ENCODE data around the gene CRTC1. TPM values are rescaled to one million over a fixed set of nuclear protein-coding genes. Genes with fewer than 3 reads are reported as not detected.
A peak's percentile ranks its signal among the peaks of the same experiment; 100 is the strongest.

The CRTC1 gene
- total and polyA plus RNA-seq, 9 of the 15 experiments (the other 6 are each of a cell fraction or from before 2014, with no cell fraction given) = 0.25 to 3.8 (median 1.2) TPM; not detected in 2

- TF ChIP-seq BACH1 (tag; IDR thresholded peaks at IDR 0.05) = no peak
- ATAC-seq (no peak), FAIRE-seq (no peak), DNase-seq (ENCODE audit: extremely low read depth in 1 of 4, low spot score in 3 of 4) (no peak)
- H2AFZ ChIP-seq (ENCODE audit: low read depth, low read length) = no peak overlapping the region
- peaks cover 2% of the 10 kb centered on the region for H3K9me1 ChIP-seq (ENCODE audit: control insufficient read depth, insufficient read depth, low read length)
- no peaks in the 10 kb centered on the region for H3K79me2 ChIP-seq (ENCODE audit: control insufficient read depth, insufficient read depth, low read length)
- H3K9me3 ChIP-seq (replicated peaks; ENCODE audit: control insufficient read depth, insufficient read depth, low read depth, low read length) = no peaks in the 10 kb centered on the region
- peaks cover 10% of the 10 kb centered on the region; the same call in 1 of the 2 replicates for H4K20me1 ChIP-seq (replicated peaks; ENCODE audit: control insufficient read depth, insufficient read depth, low read length)
- intact Hi-C loops (cut with micrococcal nuclease) = no loop called here
- peak overlapping the region in 1 of 2 experiments; percentile 76; a peak in 1 of 4 replicates for H3K9ac ChIP-seq (ENCODE audit: insufficient read depth in 1 of 2, low read depth in 2 of 2, low read length in 2 of 2)
- no peak overlapping the region for H3K27ac ChIP-seq (ENCODE audit: extremely low read depth, low read depth, low read length)
- 62% methylated on average over 14 of the region's 16 CpGs for WGBS (ENCODE audit: insufficient coverage, low coverage, missing lambda C conversion rate)
- peaks cover 0 to 3% of the 10 kb centered on the region in 2 experiments; a peak in 1 of 5 replicates for H3K27me3 ChIP-seq (ENCODE audit: control insufficient read depth in 2 of 2, insufficient read depth in 2 of 2, low read length in 2 of 2)
- no peak overlapping the region for H3K4me2 ChIP-seq (ENCODE audit: insufficient read depth, low read length)
- ChIA-PET CTCF (ENCODE audit: low intra/inter-chr PET ratio) (no interaction called here), POLR2A (interaction anchor here (1.1 kb wide), 1 partner anchor 14 kb away, joined by 3 read pairs; no protein-coding TSS in a partner anchor)
- peaks cover 0 to 29% of the 10 kb centered on the region in 2 experiments; a peak in 2 of 5 replicates for H3K4me1 ChIP-seq (replicated peaks in 1 of 2; ENCODE audit: control insufficient read depth in 2 of 2, insufficient read depth in 2 of 2, low read length in 2 of 2)
- H3K36me3 ChIP-seq (ENCODE audit: control insufficient read depth, insufficient read depth, low read length) = no peaks in the 10 kb centered on the region
- no peak overlapping the region for H3K4me3 ChIP-seq
- no TSS peak for BruUV-seq (replicated peaks)
- in situ Hi-C loops (cut with MboI) = no loop called here
These were observed 35.5 kb downstream of the CRTC1 start for GRCh38 chr19:18718846-18719458.

- ATAC-seq = no peak
These were observed 36.1 kb downstream of the CRTC1 start for GRCh38 chr19:18719541-18719940.

More at GRCh38 chr19:18719541-18719940, 36.1 kb downstream of the CRTC1 start:
- Histone ChIP-seq H3K27me3 (ENCODE audit: control insufficient read depth in 2 of 2, insufficient read depth in 2 of 2, low read length in 2 of 2) (peaks cover 0 to 4% of the 10 kb centered on the region in 2 experiments; a peak in 1 of 5 replicates), H2AFZ (ENCODE audit: low read depth, low read length) (no peak overlapping the region), H3K27ac (ENCODE audit: extremely low read depth, low read depth, low read length) (no peak overlapping the region), H3K79me2 (ENCODE audit: control insufficient read depth, insufficient read depth, low read length) (no peaks in the 10 kb centered on the region), H3K9ac (ENCODE audit: insufficient read depth in 1 of 2, low read depth in 2 of 2, low read length in 2 of 2) (peak overlapping the region in 1 of 2 experiments; percentile 26; a peak in 1 of 4 replicates), H3K4me1 (replicated peaks in 1 of 2; ENCODE audit: control insufficient read depth in 2 of 2, insufficient read depth in 2 of 2, low read length in 2 of 2) (peaks cover 0 to 33% of the 10 kb centered on the region in 2 experiments; a peak in 2 of 5 replicates), H3K36me3 (ENCODE audit: control insufficient read depth, insufficient read depth, low read length) (no peaks in the 10 kb centered on the region), H3K9me3 (replicated peaks; ENCODE audit: control insufficient read depth, insufficient read depth, low read depth, low read length) (no peaks in the 10 kb centered on the region), H3K9me1 (ENCODE audit: control insufficient read depth, insufficient read depth, low read length) (peaks cover 2% of the 10 kb centered on the region), H3K4me2 (ENCODE audit: insufficient read depth, low read length) (no peak overlapping the region), H4K20me1 (replicated peaks; ENCODE audit: control insufficient read depth, insufficient read depth, low read length) (peaks cover 10% of the 10 kb centered on the region; the same call in 1 of the 2 replicates), H3K4me3 (no peak overlapping the region)
- BruUV-seq (replicated peaks) = no TSS peak
- WGBS (ENCODE audit: insufficient coverage, low coverage, missing lambda C conversion rate) = 86% methylated on average over 20 of the region's 25 CpGs
- no peak for DNase-seq (ENCODE audit: extremely low read depth in 1 of 4, low spot score in 3 of 4)
- in situ Hi-C loops (cut with MboI) (no loop called here), intact Hi-C loops (cut with micrococcal nuclease) (no loop called here)
- TF ChIP-seq ELF1 (tag; IDR thresholded peaks at IDR 0.05) (no peak), CCNT2 (IDR thresholded peaks at IDR 0.05; ENCODE audit: borderline replicate concordance, extremely low read depth, insufficient read length, low read depth, low read length) (peak; percentile 16)
- ChIA-PET CTCF (ENCODE audit: low intra/inter-chr PET ratio) (no interaction called here), POLR2A (interaction anchor here (1.1 kb wide), 1 partner anchor 14 kb away, joined by 3 read pairs; no protein-coding TSS in a partner anchor)
- FAIRE-seq = no peak

Measured in K562 (cell line).